Endothelial cell of umbilical vein (primary cell): ENCODE measurements around the gene PRKCQ. TPM values are rescaled to one million over a fixed set of nuclear protein-coding genes. Genes with fewer than 3 reads are reported as not detected.

Source experiments
- BruUV-seq: library from RNA; stranded (reverse); fragments of 400-500 nt; replicated peaks from 2 replicates; lab custom pipeline; 2021; lab: Mats Ljungman, UMichigan
- CTCF ChIA-PET: fragments of 300-600, 350-600 bp; sonication (Branson Sonifier 250); formaldehyde crosslinking; loops from one replicate; lab custom pipeline; 2021; ENCODE audit warnings: antibody characterized with exemption, inconsistent platforms; lab: Charles Lee
- POLR2A ChIA-PET: fragments of 300-600, 350-600 bp; sonication (Branson Sonifier 250); formaldehyde crosslinking; loops from one replicate; lab custom pipeline; 2021; ENCODE audit warnings: antibody characterized with exemption, inconsistent platforms; lab: Charles Lee
- DNase-seq: peaks from one replicate; pipeline ENCODE4 v3.0.0-alpha.2; 2011; ENCODE audit warnings: low read depth, low spot score
- FAIRE-seq: peaks from 2 replicates; lab custom pipeline; 2011; peaks lifted over from hg19 to GRCh38; lab: Jason Lieb, UNC
- H2AFZ ChIP-seq: 2 replicates; pipeline ENCODE4 v1.6.0; 2012; ENCODE audit warnings: low read depth, low read length, control low read depth, inconsistent platforms
- H3K27ac ChIP-seq: 2 replicates; pipeline ENCODE4 v1.5.1; 2011; ENCODE audit warnings: low read depth, mild to moderate bottlenecking, control low read depth, low read length, moderate library complexity; ENCODE audit not compliant: insufficient read depth
- H3K27me3 ChIP-seq, 2 experiments: 2 replicates each; pipeline versions ENCODE4 v1.6.0 to v1.6.1; 2011; ENCODE audit warnings: low read length in 2 of 2, mixed read lengths in 1 of 2; ENCODE audit not compliant: control insufficient read depth in 2 of 2, insufficient read depth in 2 of 2
- H3K36me3 ChIP-seq, 2 experiments: 2 replicates in 1 of 2; 3 replicates in 1 of 2; pipeline ENCODE4 v1.5.1; 2011; ENCODE audit warnings: low read length in 2 of 2, mild to moderate bottlenecking in 1 of 2, moderate library complexity in 1 of 2; ENCODE audit not compliant: control insufficient read depth in 2 of 2, insufficient read depth in 2 of 2; ENCODE audit errors: extremely low read depth in 1 of 2
- H3K4me1 ChIP-seq: 3 replicates; pipeline ENCODE4 v1.5.1; 2011; ENCODE audit warnings: mild to moderate bottlenecking, low read length; ENCODE audit not compliant: control insufficient read depth, insufficient read depth; ENCODE audit errors: extremely low read depth
- H3K4me2 ChIP-seq: 2 replicates; pipeline ENCODE4 v1.6.1; 2011; ENCODE audit warnings: low read length, control low read depth, mixed read lengths; ENCODE audit not compliant: insufficient read depth
- H3K4me3 ChIP-seq, 3 experiments: fragments of 200-600 bp in 1 of 3; sonication (generic), shearing (Covaris generic) in 1 of 3; replicated peaks in 1 of 3; 2 replicates each; pipeline ENCODE4 v1.5.1; 2011 to 2016; ENCODE audit warnings: control low read depth in 3 of 3, low read length in 3 of 3, mild to moderate bottlenecking in 2 of 3, inconsistent platforms in 1 of 3, low read depth in 1 of 3, moderate library complexity in 1 of 3; ENCODE audit not compliant: insufficient read depth in 1 of 3
- H3K79me2 ChIP-seq: 2 replicates; pipeline ENCODE4 v1.6.0; 2012; ENCODE audit warnings: low read length, inconsistent platforms; ENCODE audit not compliant: control insufficient read depth, insufficient read depth
- H3K9ac ChIP-seq: replicated peaks from 2 replicates; pipeline ENCODE3; 2011; ENCODE audit warnings: low read length, control low read depth; ENCODE audit not compliant: insufficient read depth; ENCODE audit errors: extremely low read depth
- H3K9me1 ChIP-seq: replicated peaks from 3 replicates; pipeline ENCODE4 v1.6.0; 2011; ENCODE audit warnings: mild to moderate bottlenecking, low read length; ENCODE audit not compliant: control insufficient read depth, insufficient read depth; ENCODE audit errors: extremely low read depth
- H3K9me3 ChIP-seq: replicated peaks from 2 replicates; pipeline ENCODE4 v1.5.1; 2012; ENCODE audit warnings: low read length, inconsistent platforms; ENCODE audit not compliant: control insufficient read depth, insufficient read depth
- H4K20me1 ChIP-seq: replicated peaks from 2 replicates; pipeline ENCODE3; 2011; ENCODE audit warnings: mild to moderate bottlenecking, low read length; ENCODE audit not compliant: control insufficient read depth, insufficient read depth; ENCODE audit errors: extremely low read depth
- EZH2 ChIP-seq: IDR thresholded peaks from 2 replicates; pipeline ENCODE4 v1.6.1; 2012; ENCODE audit warnings: borderline replicate concordance, low read depth, mild to moderate bottlenecking, moderate library complexity, low read length, inconsistent platforms; ENCODE audit not compliant: severe bottlenecking
- FOS ChIP-seq: IDR thresholded peaks from 2 replicates; pipeline ENCODE4 v1.6.1; 2011; ENCODE audit warnings: mild to moderate bottlenecking, low read length, moderate library complexity, borderline replicate concordance; ENCODE audit not compliant: insufficient read depth
- GATA2 ChIP-seq: IDR thresholded peaks from 2 replicates; pipeline ENCODE4 v1.7.0; 2011; ENCODE audit warnings: low read depth, mild to moderate bottlenecking, moderate library complexity, mixed read lengths, low read length; ENCODE audit not compliant: insufficient read length, insufficient read depth
- JUN ChIP-seq: IDR thresholded peaks from 2 replicates; pipeline ENCODE4 v1.6.1; 2011; ENCODE audit warnings: borderline replicate concordance, low read depth; ENCODE audit not compliant: insufficient read length, insufficient read depth
- MYC ChIP-seq: IDR thresholded peaks from one replicate; pipeline ENCODE4 v1.6.1; 2011; ENCODE audit warnings: mild to moderate bottlenecking, low read depth, low read length
- POLR2A ChIP-seq: IDR thresholded peaks from 2 replicates; pipeline ENCODE4 v1.6.1; 2012; ENCODE audit warnings: low read depth, mild to moderate bottlenecking, control low read depth, low read length
- POLR2AphosphoS5 ChIP-seq: IDR thresholded peaks from 2 replicates; pipeline ENCODE4 v1.6.1; 2012; ENCODE audit warnings: low read depth, mild to moderate bottlenecking, control low read depth, low read length, moderate library complexity; ENCODE audit not compliant: insufficient read depth
- dilution Hi-C: fragments of 300-500 bp; cut with MboI; formaldehyde crosslinking; loops from one replicate; pipeline ENCODE4 v1.15.0; 2019; ENCODE audit warnings: low sequenced_read_pairs; ENCODE audit not compliant: extremely low pct_ligation_motif_present
- intact Hi-C: fragments of 100-400 bp; cut with micrococcal nuclease; formaldehyde crosslinking; loops from one replicate; pipeline ENCODE4 v1.10.0; 2022
- polyA plus RNA-seq, 4 experiments: library from polyadenylated mRNA; depleted of rRNA in 3 of 4; stranded (reverse) in 3 of 4; unstranded in 1 of 4; fragments of >200 nt; gene quantifications; 2 replicates each; pipeline versions ENCODE4 v1.2.1 to v1.2.3, GENCODE V29; 2011 to 2012; ENCODE audit warnings: missing spikeins in 1 of 4
- total RNA-seq: library from RNA; stranded (reverse); gene quantifications from 2 replicates; pipeline ENCODE4 v1.2.3, GENCODE V29; 2021
- TF ChIP-seq, protein P1 (sequence below): IDR thresholded peaks from 2 replicates; pipeline ENCODE4 v1.6.1; 2011; ENCODE audit not compliant: insufficient read depth, insufficient read length
- TF ChIP-seq, protein P2 (sequence below), 2 donors: IDR thresholded peaks; 1 replicate in 1 of 2; 2 replicates in 1 of 2; pipeline ENCODE4 v1.5.1; 2011; ENCODE audit warnings: low read length in 2 of 2, mild to moderate bottlenecking in 2 of 2, moderate library complexity in 2 of 2, control low read depth in 1 of 2, inconsistent platforms in 1 of 2, low read depth in 1 of 2; ENCODE audit not compliant: insufficient read depth in 1 of 2; ENCODE audit errors: extremely low read depth in 1 of 2

Gene PRKCQ
- total and polyA plus RNA-seq, 2 donors (not counting 3 experiments of a cell fraction or from before 2014, with no cell fraction given) = 0.32 to 0.55 TPM

GRCh38 chr10:6494442-6494819, 85.6 kb downstream of the PRKCQ start:
- Histone ChIP-seq H3K9ac (no peak overlapping the region), H3K9me3 (no peaks in the 10 kb centered on the region), H3K36me3 (no peaks in the 10 kb centered on the region), H3K27me3 (no peaks in the 10 kb centered on the region), H4K20me1 (no peaks in the 10 kb centered on the region), H3K27ac (no peak overlapping the region), H3K4me3 (no peak overlapping the region), H3K9me1 (no peaks in the 10 kb centered on the region), H3K4me1 (peaks cover 4% of the 10 kb centered on the region), H3K79me2 (no peaks in the 10 kb centered on the region), H3K4me2 (no peak overlapping the region), H2AFZ (no peak overlapping the region)
- ChIA-PET POLR2A (no interaction called here), CTCF (no interaction called here)
- no peak for FAIRE-seq
- DNase-seq = no peak
- TF ChIP-seq, protein P1, sequence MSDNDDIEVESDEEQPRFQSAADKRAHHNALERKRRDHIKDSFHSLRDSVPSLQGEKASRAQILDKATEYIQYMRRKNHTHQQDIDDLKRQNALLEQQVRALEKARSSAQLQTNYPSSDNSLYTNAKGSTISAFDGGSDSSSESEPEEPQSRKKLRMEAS = no peak
- TF ChIP-seq POLR2A = no peak
- TF ChIP-seq FOS = no peak
- no peak for TF ChIP-seq JUN
- no peak for TF ChIP-seq MYC
- TF ChIP-seq POLR2AphosphoS5 = no peak
- TF ChIP-seq, protein P2, sequence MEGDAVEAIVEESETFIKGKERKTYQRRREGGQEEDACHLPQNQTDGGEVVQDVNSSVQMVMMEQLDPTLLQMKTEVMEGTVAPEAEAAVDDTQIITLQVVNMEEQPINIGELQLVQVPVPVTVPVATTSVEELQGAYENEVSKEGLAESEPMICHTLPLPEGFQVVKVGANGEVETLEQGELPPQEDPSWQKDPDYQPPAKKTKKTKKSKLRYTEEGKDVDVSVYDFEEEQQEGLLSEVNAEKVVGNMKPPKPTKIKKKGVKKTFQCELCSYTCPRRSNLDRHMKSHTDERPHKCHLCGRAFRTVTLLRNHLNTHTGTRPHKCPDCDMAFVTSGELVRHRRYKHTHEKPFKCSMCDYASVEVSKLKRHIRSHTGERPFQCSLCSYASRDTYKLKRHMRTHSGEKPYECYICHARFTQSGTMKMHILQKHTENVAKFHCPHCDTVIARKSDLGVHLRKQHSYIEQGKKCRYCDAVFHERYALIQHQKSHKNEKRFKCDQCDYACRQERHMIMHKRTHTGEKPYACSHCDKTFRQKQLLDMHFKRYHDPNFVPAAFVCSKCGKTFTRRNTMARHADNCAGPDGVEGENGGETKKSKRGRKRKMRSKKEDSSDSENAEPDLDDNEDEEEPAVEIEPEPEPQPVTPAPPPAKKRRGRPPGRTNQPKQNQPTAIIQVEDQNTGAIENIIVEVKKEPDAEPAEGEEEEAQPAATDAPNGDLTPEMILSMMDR (IDR thresholded peaks at IDR 0.05; ENCODE audit: extremely low read depth in 1 of 2, insufficient read depth in 1 of 2, low read depth in 1 of 2, low read length in 2 of 2) = no peak
- no peak for TF ChIP-seq GATA2
- no peak for TF ChIP-seq EZH2
- intact Hi-C loops = no loop called here
- no TSS peak for BruUV-seq
- dilution Hi-C loops = no loop called here
